Activated T-helper 1 cell treated with anti-CD3 and anti-CD28 coated beads, Interleukin-12 subunit alpha, Interleukin-12 subunit beta, Interleukin-2, Interleukin-4 antibody, amounts not matched to agents 30 ng/mL and 10 ng/mL and 1 ng/mL, durations not matched to agents 14 hours and 24 hours and 36 hours (primary cell): ENCODE data around the gene CSTF2. TPM values are rescaled to one million over a fixed set of nuclear protein-coding genes. Genes with fewer than 3 reads are reported as not detected.
A peak's percentile ranks its signal among the peaks of the same experiment; 100 is the strongest.
"Not testable (repeated sequence)": the region's sequence is repeated elsewhere in the genome, so short reads cannot be mapped to it uniquely, and the experiment has no call there.

Source experiments
- DNase-seq: peaks from one replicate; pipeline ENCODE4 v3.0.0; 2021; ENCODE audit warnings: low spot score
- H3K27ac Mint-ChIP-seq: one replicate; pipeline ENCODE4 v1.8.0; 2021; ENCODE audit warnings: mild to moderate bottlenecking, mixed read lengths
- H3K27me3 Mint-ChIP-seq: one replicate; pipeline ENCODE4 v1.8.0; 2022; ENCODE audit warnings: mild to moderate bottlenecking, moderate library complexity, mixed read lengths; ENCODE audit not compliant: insufficient read depth
- H3K36me3 Mint-ChIP-seq: one replicate; pipeline ENCODE4 v1.8.0; 2021; ENCODE audit warnings: low read depth, mixed read lengths
- H3K4me1 Mint-ChIP-seq: one replicate; pipeline ENCODE4 v1.8.0; 2021; ENCODE audit warnings: low read depth, mixed read lengths
- H3K4me3 Mint-ChIP-seq: one replicate; pipeline ENCODE4 v1.8.0; 2021; ENCODE audit warnings: mild to moderate bottlenecking, moderate library complexity, mixed read lengths
- H3K9me3 Mint-ChIP-seq: one replicate; pipeline ENCODE4 v1.8.0; 2021; ENCODE audit warnings: mixed read lengths
- intact Hi-C: fragments of 100-400 bp; cut with micrococcal nuclease; formaldehyde crosslinking; loops from one replicate; pipeline ENCODE4 v1.15.1; 2024
- total RNA-seq: library from RNA; stranded (reverse); gene quantifications from 2 replicates; pipeline ENCODE4 v1.2.3, GENCODE V29; 2022

CSTF2 gene, protein sequence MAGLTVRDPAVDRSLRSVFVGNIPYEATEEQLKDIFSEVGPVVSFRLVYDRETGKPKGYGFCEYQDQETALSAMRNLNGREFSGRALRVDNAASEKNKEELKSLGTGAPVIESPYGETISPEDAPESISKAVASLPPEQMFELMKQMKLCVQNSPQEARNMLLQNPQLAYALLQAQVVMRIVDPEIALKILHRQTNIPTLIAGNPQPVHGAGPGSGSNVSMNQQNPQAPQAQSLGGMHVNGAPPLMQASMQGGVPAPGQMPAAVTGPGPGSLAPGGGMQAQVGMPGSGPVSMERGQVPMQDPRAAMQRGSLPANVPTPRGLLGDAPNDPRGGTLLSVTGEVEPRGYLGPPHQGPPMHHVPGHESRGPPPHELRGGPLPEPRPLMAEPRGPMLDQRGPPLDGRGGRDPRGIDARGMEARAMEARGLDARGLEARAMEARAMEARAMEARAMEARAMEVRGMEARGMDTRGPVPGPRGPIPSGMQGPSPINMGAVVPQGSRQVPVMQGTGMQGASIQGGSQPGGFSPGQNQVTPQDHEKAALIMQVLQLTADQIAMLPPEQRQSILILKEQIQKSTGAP
- 70.3 and 72.1 TPM in 2 replicates for total RNA-seq

DNA sequence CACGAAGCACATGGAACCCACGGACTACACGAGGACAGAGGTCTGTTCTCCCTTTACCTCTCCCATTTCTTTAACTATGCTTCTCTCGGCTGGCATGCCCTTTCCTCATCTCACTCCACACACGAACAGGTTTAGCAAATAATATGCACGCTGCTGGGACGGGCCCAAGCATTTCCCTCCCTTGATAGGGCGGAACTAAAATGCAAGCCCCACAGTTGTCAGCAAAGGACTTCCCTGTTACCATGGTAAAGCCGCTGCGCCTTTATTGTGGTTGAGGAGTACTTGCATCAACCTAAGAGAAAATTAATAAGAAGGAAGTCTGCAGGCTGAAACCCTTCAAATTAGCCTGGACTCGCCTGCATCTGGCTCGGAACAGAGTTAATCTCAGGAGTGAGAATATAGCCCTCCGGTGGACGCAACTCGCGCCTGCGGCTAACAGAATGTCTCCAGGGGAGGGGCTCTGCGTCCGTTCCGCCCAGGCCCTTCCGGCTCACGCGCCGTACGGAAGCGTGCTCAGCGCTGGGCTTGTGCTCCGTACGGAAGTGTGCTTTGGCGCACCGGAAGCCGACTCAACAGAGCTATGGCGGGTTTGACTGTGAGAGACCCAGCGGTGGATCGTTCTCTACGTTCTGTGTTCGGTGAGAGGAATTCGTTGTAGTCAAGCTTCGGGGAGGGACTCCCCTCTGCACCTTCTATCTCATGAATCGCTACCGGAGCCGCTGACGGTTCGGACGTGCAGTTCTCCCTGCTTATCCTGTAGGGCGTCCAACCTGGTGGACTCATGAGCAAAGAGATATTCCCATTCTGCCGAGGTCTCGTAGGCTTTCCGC, at the start of gene CSTF2:
TSS of gene CSTF2 (plus strand) at position 555 of the 830 bp plus-strand sequence. CDS start at position 581, 26 bp downstream.
- peak within 1 kb of the TSS; percentile 95 for H3K27ac Mint-ChIP-seq
- H3K4me3 Mint-ChIP-seq: peak within 1 kb of the TSS; percentile 84
- H3K9me3 Mint-ChIP-seq: peaks cover 4% of the 10 kb centered on the region
- intact Hi-C loops: loop anchor here (1.0 to 5.0 kb wide), 8 partner anchors 9 to 587 kb away; partner anchors contain the start of genes CENPI, GLA, HNRNPH2 and TIMM8A
- peaks cover 3% of the 10 kb centered on the region for H3K27me3 Mint-ChIP-seq
- peaks cover 19% of the 10 kb centered on the region for H3K36me3 Mint-ChIP-seq
- DNase-seq: peak; percentile 74
- H3K4me1 Mint-ChIP-seq: peaks cover 7% of the 10 kb centered on the region

DNA sequence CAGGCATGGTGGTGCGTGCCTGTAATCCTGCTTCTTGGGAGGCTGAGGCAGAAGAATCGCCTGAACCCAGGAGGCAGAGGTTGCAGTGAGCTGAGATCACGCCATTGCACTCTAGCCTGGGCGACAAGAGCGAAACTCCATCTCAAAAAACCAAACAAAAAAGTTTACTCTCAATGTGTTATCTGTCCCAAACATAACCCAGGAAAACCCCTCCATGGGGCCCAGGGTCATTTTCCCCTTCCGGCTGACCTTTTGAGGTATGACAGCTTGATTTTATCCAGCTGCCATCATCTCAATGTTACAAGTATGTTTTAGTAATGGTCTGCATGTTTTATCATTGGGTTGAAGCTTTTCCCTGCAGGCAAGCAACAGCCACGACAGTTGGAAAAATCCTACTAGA, 23.8 kb upstream of the CSTF2 start:
- DNase-seq, H3K4me3 Mint-ChIP-seq, H3K27me3 Mint-ChIP-seq, H3K9me3 Mint-ChIP-seq, H3K36me3 Mint-ChIP-seq, H3K27ac Mint-ChIP-seq, H3K4me1 Mint-ChIP-seq, intact Hi-C loops: not testable (repeated sequence)

DNA sequence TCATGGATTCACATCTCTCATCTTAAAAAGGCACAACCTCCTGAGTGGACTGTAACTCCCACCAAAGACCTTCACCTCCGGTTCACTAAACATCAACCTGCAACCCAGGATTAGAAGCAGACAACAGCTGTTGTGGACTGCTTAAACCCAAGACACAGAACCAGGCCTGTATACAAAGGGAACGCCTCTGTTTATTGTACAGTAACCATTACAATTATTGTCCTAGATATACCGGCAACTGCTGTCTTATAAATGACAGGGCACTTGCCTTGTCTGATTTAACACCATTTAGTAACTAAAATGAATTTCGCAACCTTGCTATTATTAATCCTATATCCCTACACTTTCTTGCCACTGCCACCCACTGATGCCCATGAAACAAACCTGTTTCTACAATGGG, 22.8 kb upstream of the CSTF2 start:
- H3K9me3 Mint-ChIP-seq: no peaks in the 10 kb centered on the region
- H3K27me3 Mint-ChIP-seq: no peaks in the 10 kb centered on the region
- H3K27ac Mint-ChIP-seq: no peak overlapping the region
- H3K4me3 Mint-ChIP-seq: no peak overlapping the region
- H3K36me3 Mint-ChIP-seq: no peaks in the 10 kb centered on the region
- H3K4me1 Mint-ChIP-seq: no peaks in the 10 kb centered on the region
- intact Hi-C loops: no loop called here
- no peak for DNase-seq

DNA sequence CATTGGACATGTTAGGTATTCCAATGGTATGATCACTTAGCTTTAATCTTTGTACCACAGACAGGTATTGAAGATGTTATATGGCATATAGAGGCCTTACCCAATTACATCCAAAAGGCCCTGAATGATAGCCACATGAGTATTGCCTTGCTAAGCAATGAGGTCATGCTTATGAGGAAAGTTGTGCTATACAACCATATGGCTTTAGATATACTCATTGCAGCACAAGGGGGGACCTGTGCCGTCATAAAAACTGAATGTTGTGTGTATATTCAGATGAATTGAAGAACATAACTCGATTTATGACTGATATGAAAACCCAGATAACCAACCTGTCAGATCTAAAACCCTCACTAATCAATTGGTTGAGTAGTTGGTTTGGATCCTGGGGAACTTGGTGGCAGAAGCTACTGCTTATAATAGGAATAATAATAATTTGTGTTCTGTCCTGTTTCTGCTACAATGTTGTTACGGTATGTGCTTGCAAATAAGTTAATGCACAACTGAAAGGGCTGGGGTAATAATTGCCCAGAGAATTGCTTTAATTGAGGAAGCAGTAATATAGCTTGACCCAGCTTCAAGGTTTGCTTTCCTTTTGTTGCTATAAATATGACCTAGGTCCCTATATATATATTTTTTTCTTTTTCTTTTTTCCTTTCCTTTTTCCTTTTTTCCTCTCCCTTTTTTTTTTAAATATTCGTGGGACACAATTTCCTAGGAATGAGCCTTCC, 21.5 kb upstream of the CSTF2 start:
- Mint-ChIP-seq H3K27ac (no peak overlapping the region), H3K9me3 (no peaks in the 10 kb centered on the region), H3K27me3 (peaks cover 2% of the 10 kb centered on the region), H3K4me3 (no peak overlapping the region), H3K36me3 (no peaks in the 10 kb centered on the region), H3K4me1 (no peaks in the 10 kb centered on the region)
- intact Hi-C loops: no loop called here
- no peak for DNase-seq

DNA sequence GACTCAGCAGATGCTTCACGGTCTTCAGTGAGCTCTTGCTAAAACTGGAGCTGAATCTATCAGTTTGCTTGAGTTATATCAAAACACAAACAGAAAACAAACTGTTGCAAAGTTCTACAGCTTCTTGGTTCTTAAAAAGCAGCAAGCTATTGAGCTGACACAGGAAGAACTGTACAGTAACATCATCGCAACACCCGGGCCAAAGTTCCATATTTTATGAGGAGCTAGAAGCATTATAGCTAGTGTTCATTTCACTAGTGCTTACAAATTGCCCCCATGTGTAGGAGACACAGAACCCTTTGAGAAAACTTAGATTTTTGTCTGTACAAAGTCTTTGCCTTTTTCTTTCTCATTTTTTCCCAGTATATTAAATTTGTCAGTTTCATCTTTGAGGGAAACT, 17.3 kb upstream of the CSTF2 start:
- Mint-ChIP-seq H3K27ac (no peak overlapping the region), H3K4me3 (no peak overlapping the region), H3K4me1 (no peaks in the 10 kb centered on the region), H3K36me3 (no peaks in the 10 kb centered on the region), H3K9me3 (no peaks in the 10 kb centered on the region), H3K27me3 (peaks cover 8% of the 10 kb centered on the region)
- intact Hi-C loops: no loop called here
- DNase-seq: no peak

DNA sequence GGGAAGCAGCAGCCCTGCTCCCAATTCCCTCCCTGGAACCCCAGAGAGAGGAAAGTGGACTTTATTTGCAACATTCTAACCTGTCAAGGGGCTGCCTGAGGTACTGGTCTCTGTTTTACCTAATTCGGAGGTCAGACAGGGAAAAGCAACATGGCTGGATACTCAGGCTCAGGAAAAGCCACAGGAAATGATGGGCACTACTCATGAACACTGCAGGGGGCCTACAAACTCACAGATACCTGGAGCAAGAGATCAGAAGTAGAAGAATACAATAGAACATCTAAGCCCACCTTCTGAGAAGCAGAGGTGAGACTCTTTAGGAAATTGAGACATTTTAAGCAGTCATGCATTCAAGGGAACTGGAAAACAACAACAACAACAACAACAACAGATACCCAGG, 15.4 kb upstream of the CSTF2 start:
- peaks cover 13% of the 10 kb centered on the region for H3K27me3 Mint-ChIP-seq
- no peak overlapping the region for H3K4me3 Mint-ChIP-seq
- no peak overlapping the region for H3K27ac Mint-ChIP-seq

DNA sequence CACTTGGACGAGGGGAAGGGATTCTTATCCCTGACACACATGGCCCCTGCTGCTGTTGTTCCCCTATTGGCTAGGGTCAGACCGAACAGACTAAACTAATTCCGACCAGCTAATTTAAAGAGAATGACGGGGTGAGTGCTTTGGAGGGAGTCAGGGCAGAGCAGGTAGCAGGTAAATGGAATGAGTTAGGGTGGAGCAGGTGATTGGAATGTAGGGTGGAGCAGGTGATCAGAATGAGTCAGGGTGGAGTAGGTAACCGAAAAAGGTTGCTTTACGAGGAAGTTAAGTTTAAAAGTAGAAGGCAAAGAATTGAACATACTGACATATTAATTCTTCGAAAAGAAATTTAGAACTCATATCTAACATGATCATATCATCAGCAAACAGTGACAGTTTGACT, 11.9 kb upstream of the CSTF2 start:
- H3K4me1 Mint-ChIP-seq, H3K4me3 Mint-ChIP-seq, H3K36me3 Mint-ChIP-seq, intact Hi-C loops, DNase-seq, H3K27ac Mint-ChIP-seq, H3K9me3 Mint-ChIP-seq: not testable (repeated sequence)
- peaks cover 15% of the 10 kb centered on the region for H3K27me3 Mint-ChIP-seq

More for the DNA sequence above, 15.4 kb upstream of the CSTF2 start:
- Mint-ChIP-seq H3K4me1 (no peaks in the 10 kb centered on the region), H3K9me3 (no peaks in the 10 kb centered on the region), H3K36me3 (no peaks in the 10 kb centered on the region)
- DNase-seq: no peak
- intact Hi-C loops: no loop called here

DNA sequence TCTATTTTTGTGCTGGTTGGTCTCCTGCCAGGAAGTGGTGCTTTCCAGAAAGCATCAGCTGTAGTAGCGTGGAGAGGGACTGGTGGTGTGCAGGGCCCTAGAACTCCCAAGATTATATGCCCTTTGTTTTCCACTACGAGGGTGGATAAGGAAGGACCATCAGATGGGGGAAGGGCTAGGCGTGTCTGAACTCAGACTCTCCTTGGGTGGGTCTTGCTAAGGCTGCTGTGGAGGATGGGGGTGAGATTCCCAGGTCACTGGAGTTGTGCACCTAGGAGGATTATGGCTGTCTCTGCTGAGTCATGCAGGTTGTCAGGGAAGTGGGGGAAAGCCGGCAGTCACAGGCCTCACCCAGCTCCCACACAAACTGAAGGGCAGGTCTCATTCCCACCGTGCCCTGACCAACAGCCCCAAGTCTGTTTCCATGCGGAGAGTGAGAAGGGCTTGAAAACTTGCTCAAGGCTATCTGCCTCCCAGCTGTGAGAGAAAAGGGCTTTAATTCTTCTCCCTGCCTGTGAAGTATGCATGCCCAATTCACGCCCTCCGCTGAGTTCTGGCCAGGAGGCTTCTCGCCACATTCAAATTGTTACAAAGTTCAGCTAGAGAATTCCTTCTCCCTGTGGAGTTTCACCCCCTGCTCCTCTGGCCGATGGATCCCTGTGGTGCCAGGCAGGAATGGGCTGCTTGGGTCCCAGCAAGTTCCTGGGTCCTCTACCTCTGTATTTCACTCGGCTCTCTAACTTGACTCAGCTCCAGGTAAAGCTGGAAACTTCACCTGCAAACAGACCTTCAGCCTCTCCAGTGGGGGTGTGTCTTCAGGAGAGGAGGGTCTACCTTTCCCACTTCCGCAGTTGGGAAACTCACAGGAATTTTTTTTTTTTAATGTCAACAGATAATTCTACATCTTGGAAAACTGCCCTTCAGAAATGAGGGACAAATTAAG, 7.7 kb upstream of the CSTF2 start:
- Mint-ChIP-seq H3K4me1 (no peaks in the 10 kb centered on the region), H3K9me3 (no peaks in the 10 kb centered on the region), H3K27me3 (peaks cover 13% of the 10 kb centered on the region), H3K27ac (no peak overlapping the region), H3K4me3 (no peak overlapping the region), H3K36me3 (no peaks in the 10 kb centered on the region)
- DNase-seq: no peak
- intact Hi-C loops: no loop called here

DNA sequence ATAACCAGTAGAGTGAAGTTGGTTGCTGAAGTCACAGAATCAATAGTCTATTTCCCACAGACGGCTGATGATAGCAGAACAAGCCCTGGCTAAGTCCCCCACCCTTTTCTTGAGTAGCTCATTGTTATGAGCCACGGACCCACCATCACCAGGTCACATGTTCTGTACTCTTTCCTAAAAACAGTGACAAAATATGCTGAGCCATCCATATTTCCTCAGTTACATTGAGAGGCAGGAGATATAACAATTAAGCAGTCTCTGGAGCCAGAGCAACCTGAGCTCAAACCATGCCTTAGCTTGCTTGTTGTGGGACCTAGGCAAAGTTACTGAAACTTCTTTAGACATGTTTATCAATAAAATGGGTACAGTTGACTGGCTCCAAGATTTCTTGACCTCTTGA, 2.9 kb upstream of the CSTF2 start:
- Mint-ChIP-seq H3K4me1 (peaks cover 7% of the 10 kb centered on the region), H3K27ac (no peak overlapping the region), H3K9me3 (peaks cover 4% of the 10 kb centered on the region), H3K27me3 (peaks cover 5% of the 10 kb centered on the region), H3K4me3 (no peak overlapping the region), H3K36me3 (peaks cover 3% of the 10 kb centered on the region)
- no peak for DNase-seq
- intact Hi-C loops: no loop called here

DNA sequence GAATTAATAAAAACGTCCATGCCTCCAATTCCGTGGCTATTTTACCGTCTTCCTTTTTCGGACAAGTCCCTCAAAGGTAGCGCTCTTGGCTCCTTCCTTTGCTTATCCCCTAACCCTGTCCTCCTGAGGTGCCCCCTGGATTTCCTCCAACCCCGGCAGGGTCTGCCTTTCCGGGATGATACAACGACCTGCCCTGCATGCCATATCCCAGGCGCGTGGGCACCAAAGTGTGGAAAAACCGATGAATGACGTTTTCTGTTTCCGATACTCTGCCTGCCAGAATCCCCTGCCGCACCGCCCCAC, 706 bp upstream of the CSTF2 start:
- H3K4me3 Mint-ChIP-seq: peak overlapping the region; percentile 84
- intact Hi-C loops: no loop called here
- peaks cover 3% of the 10 kb centered on the region for H3K27me3 Mint-ChIP-seq
- peaks cover 19% of the 10 kb centered on the region for H3K36me3 Mint-ChIP-seq
- no peak for DNase-seq
- H3K27ac Mint-ChIP-seq: peak overlapping the region; percentile 95
- H3K4me1 Mint-ChIP-seq: peaks cover 7% of the 10 kb centered on the region
- peaks cover 4% of the 10 kb centered on the region for H3K9me3 Mint-ChIP-seq

DNA sequence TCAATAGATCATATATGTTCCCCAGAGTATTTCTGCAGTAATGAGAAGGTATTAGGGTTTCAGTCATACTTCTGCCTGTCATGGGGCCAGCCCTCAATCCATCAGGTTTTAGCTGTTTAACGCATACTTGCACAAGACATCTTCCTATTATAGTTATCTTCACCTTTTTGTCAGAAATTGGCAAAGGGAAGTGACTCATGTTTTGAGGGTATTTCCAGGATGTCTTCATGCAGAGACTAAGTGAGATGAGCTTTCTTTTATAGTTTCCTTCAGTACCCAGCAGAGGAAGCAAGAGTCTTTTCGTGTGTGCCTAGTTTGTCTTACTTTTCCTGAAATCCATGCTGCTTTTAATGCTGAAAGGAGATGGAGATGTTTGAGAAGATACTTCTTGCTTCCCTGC, 9.5 kb downstream of the CSTF2 start:
- Mint-ChIP-seq H3K36me3 (peaks cover 63% of the 10 kb centered on the region), H3K27me3 (no peaks in the 10 kb centered on the region), H3K4me1 (peaks cover 38% of the 10 kb centered on the region), H3K27ac (peak overlapping the region; percentile 94), H3K9me3 (no peaks in the 10 kb centered on the region), H3K4me3 (peak overlapping the region; percentile 73)
- DNase-seq: no peak
- intact Hi-C loops: loop anchor here (1.0 to 2.0 kb wide), 4 partner anchors 9 to 379 kb away; partner anchors contain the start of gene CSTF2

DNA sequence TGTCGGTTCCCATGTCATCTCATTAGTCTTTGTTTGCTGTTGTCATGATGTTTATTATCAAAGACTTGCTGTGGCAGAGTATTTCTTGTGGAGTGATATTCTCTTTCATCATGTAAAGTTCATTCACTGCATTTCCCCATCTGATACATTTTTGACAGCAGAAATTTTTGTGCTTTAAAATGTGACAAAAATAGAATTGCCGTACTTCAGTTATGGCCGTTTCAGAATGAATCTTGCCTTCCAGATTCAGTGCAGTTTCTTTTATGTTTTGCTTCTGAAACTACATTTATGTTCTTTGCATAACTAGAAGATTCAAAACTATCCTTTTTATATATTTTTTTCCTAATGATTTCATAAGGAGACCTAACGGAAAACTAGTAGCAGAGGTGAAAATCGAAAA, 10.0 kb downstream of the CSTF2 start:
- no peaks in the 10 kb centered on the region for H3K9me3 Mint-ChIP-seq
- peaks cover 63% of the 10 kb centered on the region for H3K36me3 Mint-ChIP-seq
- no peak for DNase-seq
- peaks cover 38% of the 10 kb centered on the region for H3K4me1 Mint-ChIP-seq
- H3K27me3 Mint-ChIP-seq: no peaks in the 10 kb centered on the region
- intact Hi-C loops: loop anchor here (1.0 kb wide), 1 partner anchor 101 kb away; no protein-coding TSS in a partner anchor
- H3K4me3 Mint-ChIP-seq: peak overlapping the region; percentile 73
- H3K27ac Mint-ChIP-seq: peak overlapping the region; percentile 94
